GM12874 (cell line): ENCODE data around the gene FAM174B.

ENCODE experiments used
- CTCF ChIP-seq: IDR thresholded peaks from 2 replicates; pipeline ENCODE4 v1.5.1; 2011; ENCODE audit warnings: low read depth, mild to moderate bottlenecking, control low read depth, low read length, moderate library complexity; ENCODE audit not compliant: insufficient read depth

The FAM174B gene

GRCh38 chr15:92656089-92656488 is 514 bp upstream of the FAM174B start:
- no peak for TF ChIP-seq CTCF

GRCh38 chr15:92654662-92655061 is 913 bp downstream of the FAM174B start:
- TF ChIP-seq CTCF: no peak

- no peak for TF ChIP-seq CTCF
Observed at GRCh38 chr15:92653836-92654539, 1.6 kb downstream of the FAM174B start.

- no peak for TF ChIP-seq CTCF
Observed at GRCh38 chr15:92653366-92653765, 2.2 kb downstream of the FAM174B start.

GRCh38 chr15:92652576-92652966 is 3.0 kb downstream of the FAM174B start:
- no peak for TF ChIP-seq CTCF

GRCh38 chr15:92651877-92652575 is 3.5 kb downstream of the FAM174B start:
- TF ChIP-seq CTCF: no peak

GRCh38 chr15:92650966-92651365 is 4.6 kb downstream of the FAM174B start:
- TF ChIP-seq CTCF: no peak
